ENCODE data around the gene DMRTA1.

GRCh38 chr9:22452415-22453010, 5.9 kb downstream of the DMRTA1 start:
- TF ChIP-seq CTCF (conservative IDR thresholded peaks at IDR 0.05), result peak; percentile 93
- TF ChIP-seq ZFX (IDR thresholded peaks at IDR 0.05), result no peak

Measured in C4-2B (cell line).